GM18861 (cell line): ENCODE results near the gene AKNA.

ENCODE experiments used
- ATAC-seq: cut with Tn5 transposase; IDR thresholded peaks from one replicate; pipeline ENCODE4 v1.9.1; 2021; ENCODE audit not compliant: unreplicated experiment

The AKNA gene

GRCh38 chr9:114288193-114289091 is 99.3 kb downstream of the AKNA start:
- ATAC-seq, result no peak

DNA sequence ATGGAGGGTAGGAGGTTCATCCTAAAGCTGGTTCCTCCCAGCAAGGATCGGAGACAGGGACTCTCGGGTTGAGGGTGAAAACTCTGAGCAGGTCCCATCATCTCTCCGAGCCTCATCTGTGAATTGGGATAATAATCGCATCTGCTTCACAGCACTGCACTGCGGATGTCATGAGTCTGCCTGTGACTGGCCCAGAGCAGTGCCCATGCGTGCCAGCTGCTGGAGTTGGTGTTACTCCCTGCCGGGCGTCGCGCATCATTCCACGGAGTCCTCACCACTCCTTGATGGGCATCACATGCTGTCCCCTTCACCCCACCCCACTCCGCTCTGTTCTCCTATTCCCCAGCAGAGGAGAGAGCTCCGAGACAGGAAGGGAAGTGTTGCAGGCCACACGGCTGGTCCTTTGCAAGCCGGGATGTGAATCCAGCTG is 100.0 kb downstream of the AKNA start:
- no peak for ATAC-seq

DNA sequence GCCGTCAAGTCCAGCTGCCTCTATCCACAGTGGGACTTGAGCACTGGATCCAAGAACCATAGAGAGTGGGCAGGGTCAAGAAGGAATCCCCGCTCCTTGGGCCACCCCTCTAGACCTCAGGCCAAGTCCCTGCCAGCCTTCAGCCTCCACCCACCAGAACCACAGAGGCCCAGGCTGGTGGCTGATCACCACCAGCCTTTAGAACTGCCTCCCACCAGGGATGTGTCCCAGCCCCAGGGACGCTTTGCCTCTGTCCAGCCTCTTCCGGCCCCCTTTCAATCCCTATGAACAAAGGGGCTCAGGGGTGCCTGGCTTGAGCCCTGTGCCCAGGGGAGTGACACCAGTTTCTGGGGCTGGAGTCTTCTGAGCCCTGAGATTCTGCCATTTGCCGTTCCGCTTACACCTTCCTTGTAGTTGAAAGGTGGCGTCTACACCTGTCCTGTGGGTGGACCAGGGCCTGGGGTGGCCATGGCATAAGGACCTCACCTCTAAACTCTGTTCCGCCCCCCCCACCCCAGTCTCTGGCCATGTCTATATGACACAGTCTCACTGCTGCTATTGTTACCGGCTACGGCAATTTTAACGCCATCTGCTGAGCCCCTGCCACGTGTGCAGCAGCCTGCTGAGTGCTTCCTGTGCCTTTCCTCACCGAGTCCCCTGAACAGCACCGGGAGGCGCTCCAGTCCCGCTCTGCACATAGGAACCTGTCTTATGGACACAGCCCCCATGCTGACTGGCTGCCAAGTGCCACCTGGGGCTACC is 100.6 kb downstream of the AKNA start:
- ATAC-seq, result no peak

DNA sequence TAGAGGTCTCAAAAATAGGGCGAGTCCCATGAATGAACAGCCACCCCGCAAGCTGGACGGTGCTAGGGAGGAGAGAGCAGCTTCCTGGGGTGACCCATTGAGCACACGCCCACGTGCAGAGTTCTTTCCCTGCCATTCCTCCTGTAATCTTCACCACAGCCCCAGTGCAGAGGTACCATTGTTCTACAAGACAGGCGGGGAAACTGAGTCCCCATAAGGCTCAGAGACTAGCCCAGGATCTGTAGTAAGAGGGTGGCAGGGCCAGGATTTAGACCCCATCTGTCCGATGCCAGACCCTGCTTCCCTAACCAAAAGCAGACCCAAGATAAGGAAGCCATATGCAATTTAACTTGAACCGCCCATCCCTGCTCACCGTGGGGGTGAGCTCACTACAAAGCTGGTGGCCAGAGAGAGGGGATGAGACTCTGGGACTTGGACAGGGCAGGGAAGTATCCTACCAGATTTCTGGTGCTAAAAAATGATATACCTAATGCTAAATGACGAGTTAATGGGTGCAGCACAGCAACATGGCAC is 101.6 kb downstream of the AKNA start:
- ATAC-seq, result no peak

DNA sequence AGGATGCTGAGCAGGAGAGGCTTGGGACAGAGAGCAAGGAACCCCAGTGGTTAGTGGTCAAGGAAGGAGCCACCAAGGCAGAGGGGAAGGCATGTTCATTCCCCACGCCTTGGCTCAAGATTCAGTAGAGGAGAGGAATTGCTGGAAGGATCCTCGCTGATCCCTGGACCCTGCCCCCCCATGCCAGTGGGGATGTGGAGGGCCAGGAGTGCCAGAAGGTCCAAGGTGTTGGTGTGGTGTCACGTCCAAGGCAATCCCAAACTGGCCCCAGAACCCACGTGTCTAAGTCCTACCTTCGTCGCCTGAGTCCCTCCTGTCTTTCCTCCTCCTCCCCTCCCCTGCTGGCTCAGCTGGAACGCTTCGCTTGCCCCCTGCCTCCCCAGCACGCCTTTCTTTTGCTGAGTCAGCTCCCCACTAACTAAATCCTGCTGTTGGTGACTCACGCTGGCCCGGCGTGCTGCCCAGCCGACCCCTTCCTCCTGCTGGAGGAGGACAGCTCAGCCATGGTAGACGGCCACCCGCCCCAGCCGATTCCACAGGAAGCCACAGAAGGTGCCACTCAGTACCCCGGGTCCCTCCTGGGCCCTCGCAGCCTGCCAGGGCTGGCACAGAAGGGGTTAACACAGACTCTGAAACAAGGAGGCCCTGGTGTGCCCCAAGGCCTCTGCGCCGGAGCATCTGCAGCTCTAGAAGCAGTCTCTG is 102.5 kb downstream of the AKNA start:
- no peak for ATAC-seq

DNA sequence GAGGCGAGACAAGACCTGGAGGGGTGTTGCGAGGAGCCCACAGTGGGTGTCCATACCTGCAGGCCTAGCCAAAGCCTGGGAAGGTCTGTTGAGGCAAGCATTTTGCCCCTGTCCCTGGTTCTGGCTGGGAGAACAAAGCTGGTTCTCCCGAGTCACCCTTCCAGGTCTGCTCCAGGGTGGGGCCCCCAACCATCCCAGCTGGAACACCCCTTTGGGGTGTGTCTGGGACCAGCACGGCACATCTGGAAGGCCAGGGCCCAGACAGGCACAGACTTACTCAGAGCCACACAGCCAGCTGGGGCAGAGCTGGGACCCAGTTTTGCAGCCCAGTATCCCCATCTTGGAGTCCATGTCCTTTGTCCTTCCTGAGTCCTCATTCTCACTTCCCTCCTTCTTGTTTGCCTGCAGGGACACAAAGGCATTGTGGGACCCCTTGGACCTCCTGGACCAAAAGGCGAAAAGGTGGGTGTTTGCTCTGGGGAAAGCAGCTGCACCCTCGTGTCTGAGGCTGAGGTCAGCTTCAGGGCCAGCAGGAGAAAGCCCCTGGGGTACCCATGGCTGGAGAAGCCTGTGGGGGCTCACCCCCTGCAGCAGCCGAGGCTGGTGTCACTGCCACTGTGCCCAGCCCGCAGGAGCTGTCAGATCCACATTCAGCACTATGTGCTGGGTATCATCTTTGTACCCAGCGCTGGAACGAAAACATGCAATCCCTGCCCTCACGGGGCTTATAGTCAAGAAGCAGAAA is 103.3 kb downstream of the AKNA start:
- ATAC-seq, result no peak
